ENCODE measurements around the gene PTCD3.

PTCD3 gene

GRCh38 chr2:86073225-86073624 lies 32.8 kb upstream of the PTCD3 start:
- H3K36me3 ChIP-seq (ENCODE audit: insufficient read depth, low read length), result peaks cover 56% of the 10 kb centered on the region
- no peaks in the 10 kb centered on the region for H3K9me3 ChIP-seq (ENCODE audit: control insufficient read depth, insufficient read depth, low read length)
- no peaks in the 10 kb centered on the region for H3K4me1 ChIP-seq (ENCODE audit: insufficient read depth, low read length)
- no peak overlapping the region for H3K9ac ChIP-seq (ENCODE audit: low read depth, low read length)

- Histone ChIP-seq H3K4me1 (ENCODE audit: insufficient read depth, low read length) (no peaks in the 10 kb centered on the region), H3K9ac (ENCODE audit: low read depth, low read length) (no peak overlapping the region), H3K9me3 (ENCODE audit: control insufficient read depth, insufficient read depth, low read length) (no peaks in the 10 kb centered on the region), H3K36me3 (ENCODE audit: insufficient read depth, low read length) (peaks cover 50% of the 10 kb centered on the region)
These were observed 31.8 kb upstream of the PTCD3 start for GRCh38 chr2:86074256-86074655.

GRCh38 chr2:86074811-86075210 lies 31.2 kb upstream of the PTCD3 start:
- H3K9ac ChIP-seq (ENCODE audit: low read depth, low read length), result no peak overlapping the region
- no peaks in the 10 kb centered on the region for H3K9me3 ChIP-seq (ENCODE audit: control insufficient read depth, insufficient read depth, low read length)
- no peaks in the 10 kb centered on the region for H3K4me1 ChIP-seq (ENCODE audit: insufficient read depth, low read length)
- peaks cover 49% of the 10 kb centered on the region for H3K36me3 ChIP-seq (ENCODE audit: insufficient read depth, low read length)

DNA sequence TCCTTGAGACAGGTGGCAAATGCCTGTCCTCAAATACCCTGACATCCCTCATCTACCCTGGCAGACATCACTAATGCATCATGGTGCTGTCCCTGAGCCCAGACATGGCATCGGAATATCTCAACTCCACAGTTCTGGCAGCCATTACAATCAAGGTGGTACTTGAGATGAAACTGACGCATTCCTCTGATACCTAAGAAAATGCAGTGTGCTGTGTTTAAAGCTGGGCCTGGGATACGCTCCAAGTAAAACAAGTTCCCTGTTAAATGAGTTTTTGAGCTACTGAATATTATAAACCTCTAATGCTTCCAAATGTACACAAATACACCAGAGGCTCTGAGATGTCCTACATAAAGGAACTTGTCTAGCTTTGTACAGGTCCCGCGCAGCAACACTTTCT lies 30.1 kb upstream of the PTCD3 start:
- Histone ChIP-seq H3K4me1 (ENCODE audit: insufficient read depth, low read length) (no peaks in the 10 kb centered on the region), H3K36me3 (ENCODE audit: insufficient read depth, low read length) (peaks cover 44% of the 10 kb centered on the region), H3K9ac (ENCODE audit: low read depth, low read length) (no peak overlapping the region), H3K9me3 (ENCODE audit: control insufficient read depth, insufficient read depth, low read length) (no peaks in the 10 kb centered on the region)

- Histone ChIP-seq H3K4me1 (ENCODE audit: insufficient read depth, low read length) (no peaks in the 10 kb centered on the region), H3K9me3 (ENCODE audit: control insufficient read depth, insufficient read depth, low read length) (no peaks in the 10 kb centered on the region), H3K9ac (ENCODE audit: low read depth, low read length) (no peak overlapping the region), H3K36me3 (ENCODE audit: insufficient read depth, low read length) (peaks cover 37% of the 10 kb centered on the region)
These were observed 27.1 kb upstream of the PTCD3 start for GRCh38 chr2:86078774-86079545.

- H3K4me1 ChIP-seq (ENCODE audit: insufficient read depth, low read length), result no peaks in the 10 kb centered on the region
- no peaks in the 10 kb centered on the region for H3K9me3 ChIP-seq (ENCODE audit: control insufficient read depth, insufficient read depth, low read length)
- peaks cover 33% of the 10 kb centered on the region for H3K36me3 ChIP-seq (ENCODE audit: insufficient read depth, low read length)
- H3K9ac ChIP-seq (ENCODE audit: low read depth, low read length), result no peak overlapping the region
These were observed 25.8 kb upstream of the PTCD3 start for GRCh38 chr2:86079981-86080911.

DNA sequence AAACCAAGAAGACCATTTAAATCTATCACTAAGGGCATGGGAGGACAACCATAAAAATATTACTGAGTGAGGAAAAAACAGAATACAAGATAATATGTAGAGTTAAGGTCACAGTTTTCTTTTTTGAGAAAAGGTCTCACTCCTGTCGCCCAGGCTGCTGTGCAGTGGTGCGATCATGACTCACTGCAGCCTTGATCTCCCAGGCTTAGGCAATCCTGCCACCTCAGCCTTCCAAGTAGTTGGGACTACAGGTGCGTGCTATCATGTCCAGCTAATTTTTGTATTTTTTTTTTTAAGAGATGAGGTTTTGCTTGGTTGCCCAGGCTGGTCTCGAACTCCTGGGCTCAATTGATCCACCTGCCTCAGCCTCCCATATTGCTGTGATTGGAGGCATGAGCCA lies 24.3 kb upstream of the PTCD3 start:
- Histone ChIP-seq H3K9me3 (ENCODE audit: control insufficient read depth, insufficient read depth, low read length) (no peaks in the 10 kb centered on the region), H3K4me1 (ENCODE audit: insufficient read depth, low read length) (no peaks in the 10 kb centered on the region), H3K9ac (ENCODE audit: low read depth, low read length) (no peak overlapping the region), H3K36me3 (ENCODE audit: insufficient read depth, low read length) (peaks cover 37% of the 10 kb centered on the region)

DNA sequence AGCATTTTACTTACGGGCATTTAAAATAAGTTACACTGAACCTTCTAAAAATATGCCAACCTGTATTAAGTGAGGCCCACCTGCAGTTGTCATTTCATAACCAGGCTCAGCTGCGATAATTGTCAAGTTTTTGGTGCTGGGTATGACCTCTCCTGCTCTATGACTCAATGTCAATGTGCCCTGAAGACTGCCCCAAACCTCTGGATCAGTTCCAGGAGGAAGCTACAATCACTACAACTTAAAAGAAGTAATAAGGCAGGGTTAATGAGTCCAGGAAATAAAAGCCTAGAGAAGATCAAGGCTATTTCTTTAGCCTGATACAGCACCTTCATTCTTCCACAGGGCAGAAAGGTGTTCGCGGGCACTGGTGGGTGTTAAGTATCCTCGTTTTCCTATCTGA lies 23.3 kb upstream of the PTCD3 start:
- no peak overlapping the region for H3K9ac ChIP-seq (ENCODE audit: low read depth, low read length)
- H3K36me3 ChIP-seq (ENCODE audit: insufficient read depth, low read length), result peaks cover 26% of the 10 kb centered on the region

DNA sequence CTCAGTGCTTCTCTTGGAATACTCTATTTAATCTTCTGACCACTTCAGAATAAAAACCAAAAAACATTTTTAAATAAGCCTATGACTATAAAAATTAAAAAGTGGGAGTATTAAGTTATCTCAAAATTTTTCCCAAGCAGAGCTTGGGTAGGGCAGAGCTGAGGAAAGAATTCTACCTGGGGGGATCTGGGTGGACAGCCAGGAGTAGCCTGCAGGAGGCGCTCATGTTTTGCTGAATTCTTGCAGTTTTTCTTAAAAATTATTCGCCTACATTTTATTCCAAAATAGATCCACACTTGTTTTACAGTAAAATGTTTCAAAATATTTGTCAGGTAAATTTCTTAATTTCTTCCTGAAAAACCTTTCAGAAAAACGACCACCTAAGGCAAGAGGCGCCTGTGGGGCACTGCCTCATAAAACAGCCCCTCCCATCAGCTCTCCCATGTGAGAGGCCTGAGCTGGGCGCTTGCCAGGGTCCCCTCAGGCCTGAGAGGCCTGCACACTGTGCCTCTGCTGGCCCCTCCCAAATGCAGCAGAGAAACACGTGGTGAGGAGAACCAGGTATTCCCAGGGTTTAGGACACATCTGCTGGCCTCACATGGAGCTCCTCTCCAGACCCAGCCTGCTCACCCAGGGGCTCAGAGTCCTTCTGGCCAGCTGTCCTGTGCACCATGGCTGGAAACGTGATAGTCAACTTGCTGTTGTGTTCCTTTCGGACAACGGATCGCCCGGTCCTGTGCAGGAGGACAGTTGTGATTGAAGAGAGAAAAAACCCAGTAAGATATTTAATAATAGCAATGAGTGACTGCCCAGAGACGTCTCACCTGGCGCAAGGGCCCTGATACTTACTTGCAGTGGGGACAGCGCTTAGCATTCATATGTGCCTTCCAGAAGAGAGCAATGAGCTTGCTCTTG lies 17.8 kb upstream of the PTCD3 start:
- Histone ChIP-seq H3K36me3 (ENCODE audit: insufficient read depth, low read length) (peaks cover 24% of the 10 kb centered on the region), H3K9ac (ENCODE audit: low read depth, low read length) (no peak overlapping the region), H3K4me1 (ENCODE audit: insufficient read depth, low read length) (no peaks in the 10 kb centered on the region), H3K9me3 (ENCODE audit: control insufficient read depth, insufficient read depth, low read length) (no peaks in the 10 kb centered on the region)

More for the DNA sequence above, 23.3 kb upstream of the PTCD3 start:
- H3K4me1 ChIP-seq (ENCODE audit: insufficient read depth, low read length), result no peaks in the 10 kb centered on the region
- no peaks in the 10 kb centered on the region for H3K9me3 ChIP-seq (ENCODE audit: control insufficient read depth, insufficient read depth, low read length)

DNA sequence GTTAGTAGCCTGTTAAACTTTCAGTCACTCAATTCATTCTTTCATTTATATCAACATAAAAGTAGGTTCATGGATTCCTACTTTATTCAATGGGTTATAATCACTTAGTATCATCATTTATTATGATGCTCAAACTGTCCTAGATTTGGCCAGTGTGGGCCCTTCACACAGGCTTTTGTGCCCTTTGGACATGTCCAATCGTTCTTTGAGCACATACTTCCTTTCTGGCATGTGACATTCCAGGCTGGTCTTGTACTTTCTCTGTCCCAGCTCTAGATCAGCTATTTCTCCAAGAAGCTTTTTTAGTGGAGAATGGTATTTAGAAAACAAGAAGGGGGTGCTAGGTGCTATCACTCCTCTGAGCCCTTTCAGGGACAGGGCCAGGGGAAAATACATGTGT lies 11.8 kb upstream of the PTCD3 start:
- H3K9me3 ChIP-seq (ENCODE audit: control insufficient read depth, insufficient read depth, low read length), result no peaks in the 10 kb centered on the region
- H3K36me3 ChIP-seq (ENCODE audit: insufficient read depth, low read length), result peaks cover 21% of the 10 kb centered on the region

DNA sequence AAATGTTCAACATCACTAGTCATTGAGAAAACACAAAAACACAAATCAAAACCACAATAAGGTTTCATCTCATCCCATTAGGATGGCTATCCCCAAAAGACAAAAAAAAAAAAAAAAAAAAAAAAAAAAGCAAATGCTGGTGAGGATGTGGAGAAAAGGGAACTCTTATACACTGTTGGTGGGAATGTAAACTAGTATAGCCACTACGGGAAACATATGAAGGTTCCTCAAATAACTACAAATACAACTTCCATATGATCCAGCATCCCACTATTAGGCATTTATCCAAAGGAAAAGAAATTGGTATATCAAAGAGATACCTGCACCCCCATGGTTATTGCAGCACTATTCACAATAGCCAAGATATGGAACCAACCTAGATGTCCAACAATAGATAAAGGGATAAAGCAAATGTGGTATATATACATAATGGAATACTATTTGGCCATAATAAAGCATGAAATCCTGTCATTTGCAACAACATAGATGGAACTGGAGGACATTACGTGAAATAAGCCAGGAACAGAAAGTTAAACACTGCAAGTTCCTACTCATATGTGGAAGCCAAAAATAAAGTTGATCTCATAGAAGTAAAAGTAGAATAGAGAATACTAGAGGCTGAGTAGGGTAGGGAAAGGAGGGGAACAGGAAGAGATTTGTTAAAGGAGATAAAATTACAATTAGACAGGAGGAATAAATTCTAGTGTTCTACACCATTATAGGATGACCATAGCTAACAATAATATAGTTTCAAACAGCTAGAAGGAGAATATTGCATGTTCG lies 8.7 kb upstream of the PTCD3 start:
- H3K36me3 ChIP-seq (ENCODE audit: insufficient read depth, low read length), result peaks cover 18% of the 10 kb centered on the region
- H3K9me3 ChIP-seq (ENCODE audit: control insufficient read depth, insufficient read depth, low read length), result no peaks in the 10 kb centered on the region
- no peak overlapping the region for H3K9ac ChIP-seq (ENCODE audit: low read depth, low read length)
- H3K4me1 ChIP-seq (ENCODE audit: insufficient read depth, low read length), result no peaks in the 10 kb centered on the region

More for the DNA sequence above, 11.8 kb upstream of the PTCD3 start:
- H3K9ac ChIP-seq (ENCODE audit: low read depth, low read length), result no peak overlapping the region
- H3K4me1 ChIP-seq (ENCODE audit: insufficient read depth, low read length), result no peaks in the 10 kb centered on the region

DNA sequence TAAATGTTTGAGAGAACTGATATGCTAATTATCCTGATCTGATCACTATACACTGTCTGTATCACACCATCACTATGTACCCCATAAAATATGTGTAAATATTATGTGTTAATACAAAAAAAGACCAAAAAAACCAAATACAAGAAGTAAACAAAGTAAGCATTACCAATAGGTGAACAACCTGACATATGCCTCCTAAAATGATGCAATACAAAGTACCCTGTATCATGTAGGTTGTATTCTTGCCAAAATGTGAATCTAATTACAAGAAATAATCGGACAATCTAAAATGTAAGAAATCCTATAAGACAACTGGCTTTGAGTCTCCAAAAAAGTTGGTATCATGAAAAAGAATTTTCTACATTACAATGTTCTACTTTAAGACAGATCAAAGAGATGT lies 8.1 kb upstream of the PTCD3 start:
- no peak overlapping the region for H3K9ac ChIP-seq (ENCODE audit: low read depth, low read length)
- H3K9me3 ChIP-seq (ENCODE audit: control insufficient read depth, insufficient read depth, low read length), result no peaks in the 10 kb centered on the region
- H3K4me1 ChIP-seq (ENCODE audit: insufficient read depth, low read length), result no peaks in the 10 kb centered on the region
- H3K36me3 ChIP-seq (ENCODE audit: insufficient read depth, low read length), result peaks cover 18% of the 10 kb centered on the region

- Histone ChIP-seq H3K9me3 (ENCODE audit: control insufficient read depth, insufficient read depth, low read length) (no peaks in the 10 kb centered on the region), H3K4me1 (ENCODE audit: insufficient read depth, low read length) (peaks cover 2% of the 10 kb centered on the region; the same call in 1 of the 2 replicates), H3K9ac (ENCODE audit: low read depth, low read length) (no peak overlapping the region), H3K36me3 (ENCODE audit: insufficient read depth, low read length) (peaks cover 13% of the 10 kb centered on the region; the same call in 1 of the 2 replicates)
These were observed 3.9 kb upstream of the PTCD3 start for GRCh38 chr2:86102157-86102556.
